ENCODE results near the gene RASSF8.

DNA sequence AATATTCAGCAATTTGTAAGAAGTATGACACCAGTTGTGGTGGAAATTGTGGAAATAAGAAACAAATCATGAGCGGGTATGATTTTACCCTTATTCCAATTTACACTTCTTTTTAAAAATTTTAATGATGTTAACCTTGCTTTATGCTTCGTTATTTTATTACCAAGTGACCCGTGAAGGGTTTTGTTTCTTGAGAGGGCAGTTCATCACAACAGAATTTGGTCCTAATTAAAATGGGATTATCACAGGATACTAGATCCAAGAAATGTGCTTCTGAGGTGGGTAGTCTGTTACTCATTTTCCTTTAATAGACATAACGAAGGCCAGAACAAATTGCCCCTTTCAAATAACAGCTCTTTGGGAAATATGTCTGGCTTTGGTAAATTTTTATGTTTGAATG lies 25.5 kb upstream of the RASSF8 start:
- TF ChIP-seq, protein P1, sequence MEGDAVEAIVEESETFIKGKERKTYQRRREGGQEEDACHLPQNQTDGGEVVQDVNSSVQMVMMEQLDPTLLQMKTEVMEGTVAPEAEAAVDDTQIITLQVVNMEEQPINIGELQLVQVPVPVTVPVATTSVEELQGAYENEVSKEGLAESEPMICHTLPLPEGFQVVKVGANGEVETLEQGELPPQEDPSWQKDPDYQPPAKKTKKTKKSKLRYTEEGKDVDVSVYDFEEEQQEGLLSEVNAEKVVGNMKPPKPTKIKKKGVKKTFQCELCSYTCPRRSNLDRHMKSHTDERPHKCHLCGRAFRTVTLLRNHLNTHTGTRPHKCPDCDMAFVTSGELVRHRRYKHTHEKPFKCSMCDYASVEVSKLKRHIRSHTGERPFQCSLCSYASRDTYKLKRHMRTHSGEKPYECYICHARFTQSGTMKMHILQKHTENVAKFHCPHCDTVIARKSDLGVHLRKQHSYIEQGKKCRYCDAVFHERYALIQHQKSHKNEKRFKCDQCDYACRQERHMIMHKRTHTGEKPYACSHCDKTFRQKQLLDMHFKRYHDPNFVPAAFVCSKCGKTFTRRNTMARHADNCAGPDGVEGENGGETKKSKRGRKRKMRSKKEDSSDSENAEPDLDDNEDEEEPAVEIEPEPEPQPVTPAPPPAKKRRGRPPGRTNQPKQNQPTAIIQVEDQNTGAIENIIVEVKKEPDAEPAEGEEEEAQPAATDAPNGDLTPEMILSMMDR (IDR thresholded peaks at IDR 0.05; ENCODE audit: low read depth, low read length, poor library complexity, severe bottlenecking): no peak
- TF ChIP-seq EZH2phosphoT487 (IDR thresholded peaks at IDR 0.05; ENCODE audit: borderline replicate concordance, low read length): no peak

Measured in DOHH2 (cell line).